H54 (cell line): ENCODE data around the gene PDGFC.
A peak's percentile ranks its signal among the peaks of the same experiment; 100 is the strongest.

Experiments used
- DNase-seq: peaks from one replicate; pipeline ENCODE4 v3.0.0; 2011; ENCODE audit warnings: low spot score, mixed read lengths; ENCODE audit not compliant: insufficient read length
- FAIRE-seq: peaks from 3 replicates; lab custom pipeline; 2011; peaks lifted over from hg19 to GRCh38; lab: Jason Lieb, UNC
- POLR2A ChIP-seq: IDR thresholded peaks from 2 replicates; pipeline ENCODE4 v1.6.1; 2011; ENCODE audit warnings: low read depth, mild to moderate bottlenecking, low read length

The PDGFC gene

GRCh38 chr4:156779042-156779441, 192.6 kb downstream of the PDGFC start:
- no peak for FAIRE-seq
- DNase-seq: no peak
- TF ChIP-seq POLR2A: no peak

GRCh38 chr4:156778606-156779005, 193.0 kb downstream of the PDGFC start:
- FAIRE-seq: no peak
- DNase-seq: no peak
- no peak for TF ChIP-seq POLR2A

GRCh38 chr4:156778093-156778492, 193.5 kb downstream of the PDGFC start:
- FAIRE-seq (no peak), DNase-seq (no peak)
- no peak for TF ChIP-seq POLR2A

- no peak for TF ChIP-seq POLR2A
- DNase-seq (no peak), FAIRE-seq (no peak)
Measured at GRCh38 chr4:156775813-156776212, 195.8 kb downstream of the PDGFC start.

GRCh38 chr4:156774422-156774821, 197.2 kb downstream of the PDGFC start:
- no peak for TF ChIP-seq POLR2A
- no peak for DNase-seq
- FAIRE-seq: no peak

GRCh38 chr4:156773648-156774357, 197.8 kb downstream of the PDGFC start:
- no peak for TF ChIP-seq POLR2A
- DNase-seq: no peak
- FAIRE-seq: peak; percentile 23

GRCh38 chr4:156771171-156771837, 200.3 kb downstream of the PDGFC start:
- TF ChIP-seq POLR2A: no peak
- peak; percentile 94 for FAIRE-seq
- DNase-seq: no peak

- no peak for DNase-seq
- FAIRE-seq: no peak
- TF ChIP-seq POLR2A: no peak
Measured at GRCh38 chr4:156770140-156770539, 201.5 kb downstream of the PDGFC start.

GRCh38 chr4:156767911-156768415, 203.6 kb downstream of the PDGFC start:
- TF ChIP-seq POLR2A: no peak
- FAIRE-seq: no peak
- no peak for DNase-seq

GRCh38 chr4:156766846-156767245, 204.8 kb downstream of the PDGFC start:
- no peak for FAIRE-seq
- TF ChIP-seq POLR2A: no peak
- DNase-seq: no peak

- FAIRE-seq (no peak), DNase-seq (no peak)
- TF ChIP-seq POLR2A: no peak
Measured at GRCh38 chr4:156765277-156765676, 206.3 kb downstream of the PDGFC start.

- FAIRE-seq (no peak), DNase-seq (no peak)
- no peak for TF ChIP-seq POLR2A
Measured at GRCh38 chr4:156764846-156765245, 206.8 kb downstream of the PDGFC start.

- FAIRE-seq: no peak
- no peak for DNase-seq
- TF ChIP-seq POLR2A: no peak
Measured at GRCh38 chr4:156764145-156764544, 207.5 kb downstream of the PDGFC start.

GRCh38 chr4:156763511-156763910, 208.1 kb downstream of the PDGFC start:
- no peak for FAIRE-seq

More at GRCh38 chr4:156763511-156763910, 208.1 kb downstream of the PDGFC start:
- no peak for DNase-seq
- TF ChIP-seq POLR2A: no peak
